Neutrophil (primary cell): ENCODE results near the gene MACO1.

ENCODE experiments used
- H3K27ac ChIP-seq: fragments of 200-600 bp; sonication (generic); 2 replicates; pipeline ENCODE4 v1.5.1; 2016; ENCODE audit warnings: mild to moderate bottlenecking, moderate library complexity
- H3K27me3 ChIP-seq: fragments of 200-600 bp; sonication (generic); 2 replicates; pipeline ENCODE4 v1.6.0; 2016; ENCODE audit warnings: mild to moderate bottlenecking
- H3K36me3 ChIP-seq: fragments of 200-600 bp; sonication (generic); 2 replicates; pipeline ENCODE4 v1.5.1; 2017
- H3K4me1 ChIP-seq, 2 experiments: fragments of 200-600 bp in 1 of 2; sonication (generic) in 1 of 2; 1 replicate in 1 of 2; 2 replicates in 1 of 2; pipeline versions ENCODE4 v1.5.1 to v1.6.1; 2013 to 2016; ENCODE audit warnings: low read depth in 1 of 2, low read length in 1 of 2, mild to moderate bottlenecking in 1 of 2, moderate library complexity in 1 of 2; ENCODE audit not compliant: control insufficient read depth in 1 of 2, insufficient read depth in 1 of 2
- H3K4me3 ChIP-seq, 2 experiments: fragments of 200-600 bp in 1 of 2; sonication (generic) in 1 of 2; 1 replicate in 1 of 2; 2 replicates in 1 of 2; pipeline ENCODE4 v1.5.1; 2013 to 2016; ENCODE audit warnings: low read depth in 1 of 2, low read length in 1 of 2, mild to moderate bottlenecking in 1 of 2, moderate library complexity in 1 of 2
- H3K9me3 ChIP-seq: fragments of 200-600 bp; sonication (generic); 2 replicates; pipeline ENCODE4 v1.5.1; 2016
- TF ChIP-seq, protein P1 (sequence below): fragments of 200-600 bp; sonication (generic); IDR thresholded peaks from 2 replicates; pipeline ENCODE4 v1.5.1; 2016; ENCODE audit warnings: antibody characterized with exemption

The MACO1 gene

DNA sequence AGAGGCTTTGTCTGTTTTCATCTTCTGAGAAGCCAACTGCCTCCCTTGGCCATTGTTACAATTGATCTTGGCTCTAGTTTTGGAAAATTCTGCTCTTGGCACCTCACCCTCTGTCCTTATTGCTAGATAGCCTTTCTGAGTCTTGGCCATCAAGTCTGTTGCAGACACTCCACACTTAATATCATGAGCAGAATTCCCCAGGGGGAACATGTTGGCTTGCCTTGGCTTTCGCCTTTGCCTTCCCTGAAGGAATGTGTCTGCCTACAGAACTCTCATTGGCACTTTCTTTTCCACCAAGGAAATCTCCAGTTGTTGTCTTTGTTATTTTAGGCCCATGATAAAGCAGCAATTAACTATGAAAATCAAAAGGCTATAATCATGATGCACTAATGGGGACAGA lies 70.0 kb downstream of the MACO1 start:
- Histone ChIP-seq H3K9me3 (no peaks in the 10 kb centered on the region), H3K36me3 (peaks cover 32% of the 10 kb centered on the region), H3K27ac (no peak overlapping the region), H3K4me1 (no peaks in the 10 kb centered on the region), H3K4me3 (no peak overlapping the region), H3K27me3 (peaks cover 4% of the 10 kb centered on the region)
- TF ChIP-seq, protein P1, sequence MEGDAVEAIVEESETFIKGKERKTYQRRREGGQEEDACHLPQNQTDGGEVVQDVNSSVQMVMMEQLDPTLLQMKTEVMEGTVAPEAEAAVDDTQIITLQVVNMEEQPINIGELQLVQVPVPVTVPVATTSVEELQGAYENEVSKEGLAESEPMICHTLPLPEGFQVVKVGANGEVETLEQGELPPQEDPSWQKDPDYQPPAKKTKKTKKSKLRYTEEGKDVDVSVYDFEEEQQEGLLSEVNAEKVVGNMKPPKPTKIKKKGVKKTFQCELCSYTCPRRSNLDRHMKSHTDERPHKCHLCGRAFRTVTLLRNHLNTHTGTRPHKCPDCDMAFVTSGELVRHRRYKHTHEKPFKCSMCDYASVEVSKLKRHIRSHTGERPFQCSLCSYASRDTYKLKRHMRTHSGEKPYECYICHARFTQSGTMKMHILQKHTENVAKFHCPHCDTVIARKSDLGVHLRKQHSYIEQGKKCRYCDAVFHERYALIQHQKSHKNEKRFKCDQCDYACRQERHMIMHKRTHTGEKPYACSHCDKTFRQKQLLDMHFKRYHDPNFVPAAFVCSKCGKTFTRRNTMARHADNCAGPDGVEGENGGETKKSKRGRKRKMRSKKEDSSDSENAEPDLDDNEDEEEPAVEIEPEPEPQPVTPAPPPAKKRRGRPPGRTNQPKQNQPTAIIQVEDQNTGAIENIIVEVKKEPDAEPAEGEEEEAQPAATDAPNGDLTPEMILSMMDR = no peak

DNA sequence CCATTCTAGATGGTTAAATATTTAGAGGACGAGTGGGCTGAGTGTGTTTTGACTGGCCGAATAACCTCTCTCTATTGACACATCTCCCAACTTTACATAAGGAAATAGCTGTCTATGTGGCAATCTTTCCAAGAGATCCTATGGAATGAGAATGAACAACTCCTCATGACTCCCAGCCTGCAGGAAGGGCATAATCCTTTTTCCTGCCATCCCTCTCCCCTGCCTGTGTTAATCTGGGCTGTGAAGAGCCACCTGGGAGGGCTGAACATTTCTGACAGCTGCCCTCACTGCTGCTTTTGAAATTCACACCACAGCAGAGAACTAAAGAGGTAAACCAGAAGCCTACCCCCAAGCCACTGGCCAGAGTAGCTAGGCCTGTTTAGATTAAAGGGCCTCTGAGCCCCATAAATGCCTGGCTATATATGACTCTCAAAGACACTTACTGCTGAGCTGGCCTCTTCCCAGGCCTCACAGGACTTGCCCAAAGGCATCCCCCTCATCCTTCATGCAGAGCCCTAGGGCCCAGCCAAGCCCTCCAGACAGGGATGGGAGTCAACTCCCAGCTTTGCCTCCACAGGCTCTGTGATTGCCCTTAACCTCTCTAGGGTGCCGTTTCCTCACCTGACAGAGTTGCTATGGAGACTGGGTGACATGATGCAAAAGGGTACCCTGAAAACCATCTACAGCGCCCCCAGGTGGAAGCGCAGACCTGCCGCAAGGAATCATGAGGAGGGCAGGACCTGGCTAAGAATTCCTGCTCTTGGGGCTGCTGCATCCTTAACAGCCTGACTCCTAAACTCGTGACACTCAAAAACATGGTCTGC lies 70.8 kb downstream of the MACO1 start:
- H3K27ac ChIP-seq = no peak overlapping the region
- H3K27me3 ChIP-seq = peaks cover 12% of the 10 kb centered on the region
- TF ChIP-seq, protein P1 = no peak
- peaks cover 26% of the 10 kb centered on the region for H3K36me3 ChIP-seq
- no peaks in the 10 kb centered on the region for H3K4me1 ChIP-seq
- H3K9me3 ChIP-seq = no peaks in the 10 kb centered on the region
- no peak overlapping the region for H3K4me3 ChIP-seq

DNA sequence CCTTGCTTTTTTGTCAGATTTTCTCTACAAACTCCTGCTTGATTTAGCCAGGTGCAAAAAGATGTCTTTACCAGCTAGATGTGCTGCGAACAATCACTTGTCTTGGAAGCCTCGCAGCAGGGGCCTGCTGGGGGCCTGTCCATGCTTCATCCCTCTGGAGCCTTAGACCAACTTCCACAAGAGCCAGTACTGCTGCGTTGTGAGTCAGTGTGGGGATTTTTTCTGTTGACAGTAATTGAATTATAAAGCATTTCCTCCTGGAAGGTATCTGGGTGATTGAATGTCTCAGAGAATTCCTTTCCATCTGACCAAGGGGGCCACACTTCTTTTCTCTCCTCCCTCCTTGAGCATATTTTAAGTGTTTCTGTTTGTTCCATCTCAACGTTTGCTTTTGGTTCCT lies 72.3 kb downstream of the MACO1 start:
- Histone ChIP-seq H3K27ac (no peak overlapping the region), H3K4me3 (no peak overlapping the region), H3K4me1 (no peaks in the 10 kb centered on the region), H3K36me3 (peaks cover 13% of the 10 kb centered on the region), H3K27me3 (peaks cover 19% of the 10 kb centered on the region), H3K9me3 (no peaks in the 10 kb centered on the region)
- TF ChIP-seq, protein P1 = no peak

DNA sequence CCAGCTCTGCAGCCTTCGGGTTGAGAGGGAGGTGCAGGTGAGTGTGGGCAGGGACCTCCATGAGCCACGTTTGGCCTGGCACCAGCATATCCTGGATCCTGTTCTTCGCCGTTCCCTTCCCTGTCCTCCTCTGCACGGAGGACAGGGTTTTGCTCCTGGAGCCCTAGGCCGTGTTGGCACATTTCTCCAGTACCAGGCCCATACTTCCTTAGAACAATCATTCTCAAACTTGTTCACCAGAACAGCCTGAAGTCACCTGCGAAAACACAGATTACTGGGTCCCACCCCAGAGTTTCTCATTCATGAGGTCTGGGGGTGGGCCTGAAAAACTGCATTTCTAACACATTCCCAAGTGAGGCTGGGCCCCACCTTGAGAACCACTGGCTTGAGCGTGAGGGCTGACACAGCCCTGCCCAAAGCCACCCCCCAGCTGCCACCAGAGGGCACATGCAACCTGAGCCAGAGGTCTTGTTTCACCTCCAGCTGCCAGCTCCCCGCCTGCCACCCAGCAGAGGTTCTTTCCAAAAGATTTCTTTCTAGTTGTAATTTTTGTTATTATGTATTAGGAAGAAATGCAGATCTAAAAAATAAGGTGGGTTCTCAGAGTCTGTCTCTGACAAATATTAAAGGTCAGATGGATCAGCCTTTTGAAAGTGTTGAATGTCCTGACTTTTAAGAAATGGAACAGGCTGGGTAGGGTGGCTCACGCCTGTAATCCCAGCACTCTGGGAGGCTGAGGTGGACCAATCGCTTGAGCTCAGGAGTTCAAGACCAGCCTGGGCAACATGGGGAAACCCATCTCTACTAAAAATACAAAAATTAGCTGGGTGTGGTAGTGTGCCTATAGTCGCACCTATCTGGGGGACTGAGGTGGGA lies 73.1 kb downstream of the MACO1 start:
- Histone ChIP-seq H3K4me1 (no peaks in the 10 kb centered on the region), H3K36me3 (peaks cover 4% of the 10 kb centered on the region), H3K27ac (no peak overlapping the region), H3K4me3 (no peak overlapping the region), H3K27me3 (peaks cover 19% of the 10 kb centered on the region), H3K9me3 (no peaks in the 10 kb centered on the region)
- TF ChIP-seq, protein P1 = no peak

DNA sequence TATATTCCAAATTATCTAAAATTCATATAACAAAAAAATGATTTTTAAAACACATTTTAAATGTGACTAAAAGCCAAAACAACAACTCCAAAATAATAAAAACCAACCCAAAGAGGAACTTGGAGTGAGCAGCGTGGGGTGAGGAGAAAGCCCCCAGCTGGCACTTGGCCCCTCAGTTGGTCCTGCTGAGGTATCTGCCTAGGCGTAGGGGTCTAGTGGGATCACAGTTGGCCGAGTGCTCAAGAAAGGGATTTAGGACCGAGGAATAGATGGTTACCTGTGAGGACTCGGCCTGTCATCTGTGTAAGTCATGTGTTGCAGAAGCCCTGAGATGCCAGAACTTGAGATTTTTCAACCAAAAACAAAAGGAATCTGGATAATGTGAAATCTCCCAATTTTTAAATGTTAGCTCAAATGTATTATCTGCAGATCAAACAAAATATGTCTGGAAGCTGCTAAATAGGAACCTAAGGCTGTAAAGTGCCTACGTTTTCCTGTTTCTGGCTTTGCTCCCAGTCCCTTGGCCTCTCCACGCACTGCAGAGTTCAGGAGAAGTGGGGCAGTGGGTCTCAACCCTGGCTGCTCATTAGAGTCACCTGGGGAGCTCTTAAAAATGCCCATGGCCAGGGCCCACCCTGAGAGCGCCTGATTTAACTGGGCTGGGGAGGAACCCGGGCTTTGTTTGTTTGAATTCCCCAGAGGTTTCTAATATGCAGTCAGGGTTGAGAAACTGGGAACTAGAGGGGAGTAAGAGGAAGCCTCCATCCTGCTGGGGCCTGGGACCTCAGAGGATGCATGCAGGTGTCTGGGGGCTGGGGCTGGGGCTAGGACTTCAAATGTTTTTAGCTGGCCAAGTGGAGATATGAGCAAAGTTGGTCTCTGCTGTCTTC lies 74.3 kb downstream of the MACO1 start:
- Histone ChIP-seq H3K4me1 (no peaks in the 10 kb centered on the region), H3K27me3 (peaks cover 19% of the 10 kb centered on the region), H3K9me3 (no peaks in the 10 kb centered on the region), H3K4me3 (no peak overlapping the region), H3K27ac (no peak overlapping the region), H3K36me3 (no peaks in the 10 kb centered on the region)
- TF ChIP-seq, protein P1 = no peak
